ENCODE measurements around the gene SHISA5.

DNA sequence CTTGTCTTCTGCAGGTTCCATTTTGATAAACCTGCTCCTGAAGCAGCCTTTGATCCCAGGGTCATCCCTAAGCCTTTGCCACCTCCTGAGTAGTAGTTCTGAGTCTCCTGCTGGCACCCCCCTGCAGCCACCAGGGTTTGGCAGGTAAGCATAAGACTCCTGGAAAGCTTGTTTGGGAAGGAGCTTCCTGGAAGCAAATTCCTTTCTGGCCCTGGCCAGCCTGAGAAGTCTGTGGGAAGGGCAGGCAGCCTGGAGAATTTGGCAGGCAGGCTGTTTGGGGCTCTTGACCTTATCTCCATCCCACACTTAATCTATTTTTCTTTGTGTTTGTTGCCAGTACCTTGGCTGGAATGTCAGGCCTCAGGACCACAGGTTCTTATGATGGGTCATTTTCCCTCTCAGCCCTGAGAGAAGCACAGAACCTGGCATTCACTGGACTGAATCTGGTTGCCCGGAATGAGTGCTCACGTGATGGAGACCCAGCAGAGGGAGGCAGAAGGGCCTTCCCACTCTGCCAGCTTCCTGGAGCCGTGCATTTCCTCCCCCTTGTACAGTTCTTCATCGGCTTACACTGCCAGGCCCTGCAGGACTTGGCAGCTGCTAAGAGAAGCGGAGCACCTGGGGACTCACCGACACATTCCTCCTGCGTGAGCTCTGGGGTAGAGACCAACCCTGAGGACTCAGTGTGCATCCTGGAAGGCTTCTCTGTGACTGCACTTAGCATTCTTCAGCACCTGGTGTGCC, 44.0 kb downstream of the SHISA5 start:
- no peak for TF ChIP-seq ZFP3 (CRISPR knock-in tag; IDR thresholded peaks at IDR 0.05)
- TF ChIP-seq CREB5 (CRISPR knock-in tag; IDR thresholded peaks at IDR 0.05; ENCODE audit: low read depth): no peak
- no peak for TF ChIP-seq ZFP30 (CRISPR knock-in tag; IDR thresholded peaks at IDR 0.05)
- TF ChIP-seq PPARA (CRISPR knock-in tag; IDR thresholded peaks at IDR 0.05; ENCODE audit: borderline replicate concordance): no peak
- TF ChIP-seq GLIS3 (CRISPR knock-in tag; IDR thresholded peaks at IDR 0.05): no peak
- no peak for TF ChIP-seq OSR1 (CRISPR knock-in tag; IDR thresholded peaks at IDR 0.05)
- no peak for TF ChIP-seq ZNF565 (CRISPR knock-in tag; conservative IDR thresholded peaks at IDR 0.05; ENCODE audit: low read depth)
- TF ChIP-seq, protein P1, sequence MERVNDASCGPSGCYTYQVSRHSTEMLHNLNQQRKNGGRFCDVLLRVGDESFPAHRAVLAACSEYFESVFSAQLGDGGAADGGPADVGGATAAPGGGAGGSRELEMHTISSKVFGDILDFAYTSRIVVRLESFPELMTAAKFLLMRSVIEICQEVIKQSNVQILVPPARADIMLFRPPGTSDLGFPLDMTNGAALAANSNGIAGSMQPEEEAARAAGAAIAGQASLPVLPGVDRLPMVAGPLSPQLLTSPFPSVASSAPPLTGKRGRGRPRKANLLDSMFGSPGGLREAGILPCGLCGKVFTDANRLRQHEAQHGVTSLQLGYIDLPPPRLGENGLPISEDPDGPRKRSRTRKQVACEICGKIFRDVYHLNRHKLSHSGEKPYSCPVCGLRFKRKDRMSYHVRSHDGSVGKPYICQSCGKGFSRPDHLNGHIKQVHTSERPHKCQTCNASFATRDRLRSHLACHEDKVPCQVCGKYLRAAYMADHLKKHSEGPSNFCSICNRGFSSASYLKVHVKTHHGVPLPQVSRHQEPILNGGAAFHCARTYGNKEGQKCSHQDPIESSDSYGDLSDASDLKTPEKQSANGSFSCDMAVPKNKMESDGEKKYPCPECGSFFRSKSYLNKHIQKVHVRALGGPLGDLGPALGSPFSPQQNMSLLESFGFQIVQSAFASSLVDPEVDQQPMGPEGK (CRISPR knock-in tag; IDR thresholded peaks at IDR 0.05; ENCODE audit: borderline replicate concordance): no peak

Measured in SK-N-SH treated with all-trans-retinoic acid at 6 μM for 48 hours (cell line).